GM18507 (cell line): ENCODE results near the gene GLIPR1L2.
"Not testable (repeated sequence)": the region's sequence is repeated elsewhere in the genome, so short reads cannot be mapped to it uniquely, and the experiment has no call there.

Source experiments
- DNase-seq: peaks from one replicate; pipeline ENCODE4 v3.0.0; 2011; ENCODE audit warnings: low read depth; ENCODE audit not compliant: insufficient read length; ENCODE audit errors: extremely low spot score
- FAIRE-seq: peaks from 2 replicates; lab custom pipeline; 2011; peaks lifted over from hg19 to GRCh38; lab: Jason Lieb, UNC

The GLIPR1L2 gene

GRCh38 chr12:75427491-75427890, 36.6 kb downstream of the GLIPR1L2 start:
- DNase-seq = no peak
- FAIRE-seq = no peak

GRCh38 chr12:75428767-75429166, 37.9 kb downstream of the GLIPR1L2 start:
- FAIRE-seq = no peak

GRCh38 chr12:75432924-75433323, 42.0 kb downstream of the GLIPR1L2 start:
- no peak for DNase-seq
- FAIRE-seq = no peak

More at GRCh38 chr12:75428767-75429166, 37.9 kb downstream of the GLIPR1L2 start:
- no peak for DNase-seq

GRCh38 chr12:75437564-75437963, 46.7 kb downstream of the GLIPR1L2 start:
- no peak for FAIRE-seq
- DNase-seq = no peak

- DNase-seq = no peak
- FAIRE-seq = no peak
Measured at GRCh38 chr12:75438059-75438754, 47.3 kb downstream of the GLIPR1L2 start.

GRCh38 chr12:75439048-75439447, 48.2 kb downstream of the GLIPR1L2 start:
- DNase-seq = no peak
- no peak for FAIRE-seq

- FAIRE-seq = no peak
- DNase-seq = no peak
Measured at GRCh38 chr12:75439930-75440329, 49.0 kb downstream of the GLIPR1L2 start.

- FAIRE-seq, DNase-seq: not testable (repeated sequence)
Measured at GRCh38 chr12:75441687-75442449, 51.0 kb downstream of the GLIPR1L2 start.

- DNase-seq, FAIRE-seq: not testable (repeated sequence)
Measured at GRCh38 chr12:75442454-75442853, 51.6 kb downstream of the GLIPR1L2 start.

GRCh38 chr12:75443709-75444108, 52.8 kb downstream of the GLIPR1L2 start:
- FAIRE-seq (no peak), DNase-seq (no peak)

- no peak for DNase-seq
- no peak for FAIRE-seq
Measured at GRCh38 chr12:75444429-75445136, 53.7 kb downstream of the GLIPR1L2 start.

GRCh38 chr12:75445137-75445507, 54.2 kb downstream of the GLIPR1L2 start:
- not testable (repeated sequence) for DNase-seq, FAIRE-seq

GRCh38 chr12:75446857-75447256, 56.0 kb downstream of the GLIPR1L2 start:
- FAIRE-seq = no peak
- no peak for DNase-seq

- no peak for FAIRE-seq
- no peak for DNase-seq
Measured at GRCh38 chr12:75447691-75448393, 57.0 kb downstream of the GLIPR1L2 start.

- FAIRE-seq = no peak
- no peak for DNase-seq
Measured at GRCh38 chr12:75452675-75453330, 61.9 kb downstream of the GLIPR1L2 start.

- FAIRE-seq (no peak), DNase-seq (no peak)
Measured at GRCh38 chr12:75455839-75456238, 65.0 kb downstream of the GLIPR1L2 start.

- DNase-seq (no peak), FAIRE-seq (no peak)
Measured at GRCh38 chr12:75457191-75457590, 66.3 kb downstream of the GLIPR1L2 start.

GRCh38 chr12:75457866-75458265, 67.0 kb downstream of the GLIPR1L2 start:
- not testable (repeated sequence) for FAIRE-seq, DNase-seq

- no peak for DNase-seq
- no peak for FAIRE-seq
Measured at GRCh38 chr12:75459755-75460154, 68.9 kb downstream of the GLIPR1L2 start.
